Stomach (tissue), 4 donors: ENCODE results near the gene EDRF1.

Experiments
- CTCF ChIP-seq, 7 experiments: fragments of 450-650 bp in 4 of 7; fragments of 200-600 bp in 3 of 7; sonication (generic) in 3 of 7; IDR thresholded peaks; one replicate each; pipeline ENCODE4 v1.5.1; 2016 to 2019; ENCODE audit warnings: antibody characterized with exemption in 7 of 7, control low read depth in 2 of 7, mild to moderate bottlenecking in 1 of 7
- EP300 ChIP-seq: sonication (generic); formaldehyde crosslinking; IDR thresholded peaks from one replicate; pipeline ENCODE4 v1.6.1; 2017; ENCODE audit warnings: antibody characterized with exemption
- POLR2A ChIP-seq, 4 donors: fragments of 450-650 bp; IDR thresholded peaks; one replicate each; pipeline ENCODE4 v1.6.1; 2016; ENCODE audit warnings: antibody characterized with exemption in 4 of 4, control low read depth in 2 of 4, mild to moderate bottlenecking in 1 of 4, moderate library complexity in 1 of 4

- TF ChIP-seq CTCF (IDR thresholded peaks at IDR 0.05), result no peak
- TF ChIP-seq POLR2A (IDR thresholded peaks at IDR 0.05), result no peak
- TF ChIP-seq EP300, result no peak
Measured at GRCh38 chr10:125756853-125757487, 37.5 kb downstream of the EDRF1 start.
